Activated T-helper 1 cell treated with anti-CD3 and anti-CD28 coated beads, Interleukin-12 subunit alpha, Interleukin-12 subunit beta, Interleukin-2, Interleukin-4 antibody, amounts not matched to agents 30 ng/mL and 10 ng/mL and 1 ng/mL, durations not matched to agents 14 hours and 24 hours and 36 hours (primary cell): ENCODE results near the gene SRSF11. TPM values are rescaled to one million over a fixed set of nuclear protein-coding genes. Genes with fewer than 3 reads are reported as not detected.
"Not testable (repeated sequence)": the region's sequence is repeated elsewhere in the genome, so short reads cannot be mapped to it uniquely, and the experiment has no call there.

Experiments used
- DNase-seq: peaks from one replicate; pipeline ENCODE4 v3.0.0; 2021; ENCODE audit warnings: low spot score
- H3K27ac Mint-ChIP-seq: one replicate; pipeline ENCODE4 v1.8.0; 2021; ENCODE audit warnings: mild to moderate bottlenecking, mixed read lengths
- H3K27me3 Mint-ChIP-seq: one replicate; pipeline ENCODE4 v1.8.0; 2022; ENCODE audit warnings: mild to moderate bottlenecking, moderate library complexity, mixed read lengths; ENCODE audit not compliant: insufficient read depth
- H3K36me3 Mint-ChIP-seq: one replicate; pipeline ENCODE4 v1.8.0; 2021; ENCODE audit warnings: low read depth, mixed read lengths
- H3K4me1 Mint-ChIP-seq: one replicate; pipeline ENCODE4 v1.8.0; 2021; ENCODE audit warnings: low read depth, mixed read lengths
- H3K4me3 Mint-ChIP-seq: one replicate; pipeline ENCODE4 v1.8.0; 2021; ENCODE audit warnings: mild to moderate bottlenecking, moderate library complexity, mixed read lengths
- H3K9me3 Mint-ChIP-seq: one replicate; pipeline ENCODE4 v1.8.0; 2021; ENCODE audit warnings: mixed read lengths
- intact Hi-C: fragments of 100-400 bp; cut with micrococcal nuclease; formaldehyde crosslinking; loops from one replicate; pipeline ENCODE4 v1.15.1; 2024
- total RNA-seq: library from RNA; stranded (reverse); gene quantifications from 2 replicates; pipeline ENCODE4 v1.2.3, GENCODE V29; 2022

SRSF11 gene
- 199 and 202 TPM in 2 replicates for total RNA-seq

- peaks cover 32% of the 10 kb centered on the region for H3K36me3 Mint-ChIP-seq
- peak within 1 kb of the TSS; percentile 93 for H3K4me3 Mint-ChIP-seq
- intact Hi-C loops: loop anchor here (1.0 to 5.0 kb wide), 8 partner anchors 14 to 1724 kb away; partner anchors contain the start of genes ANKRD13C, CTH, DEPDC1 and LRRC40
- H3K27me3 Mint-ChIP-seq: no peaks in the 10 kb centered on the region
- peak; percentile 95 for DNase-seq
- peaks cover 43% of the 10 kb centered on the region for H3K4me1 Mint-ChIP-seq
- H3K27ac Mint-ChIP-seq: peak within 1 kb of the TSS; percentile 99
- H3K9me3 Mint-ChIP-seq: no peaks in the 10 kb centered on the region
Measured at GRCh38 chr1:70221238-70222121, at the start of gene SRSF11. TSS of gene SRSF11 (plus strand) at chr1:70221380. CDS start at chr1:70221637, 257 bp downstream.

DNA sequence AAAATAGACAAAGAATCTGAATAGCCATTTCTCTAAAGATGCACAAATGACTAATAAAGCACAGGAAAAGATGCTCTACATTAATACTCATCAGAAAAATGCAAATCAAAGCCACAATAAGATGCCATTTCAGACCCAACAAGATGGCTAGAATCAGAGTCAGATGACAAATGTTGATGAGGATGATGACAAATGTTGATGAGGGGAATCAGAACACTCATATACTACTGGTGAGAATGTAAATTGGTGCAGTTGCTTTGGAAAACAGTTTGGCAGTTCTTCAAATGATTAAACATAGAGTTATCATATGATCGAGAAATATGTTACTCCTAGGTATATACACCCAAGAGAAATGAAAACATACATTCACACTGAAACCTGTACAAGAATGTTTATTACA lies 49.7 kb upstream of the SRSF11 start:
- Mint-ChIP-seq H3K27me3 (no peaks in the 10 kb centered on the region), H3K36me3 (peaks cover 8% of the 10 kb centered on the region), H3K27ac (no peak overlapping the region), H3K9me3 (no peaks in the 10 kb centered on the region), H3K4me3 (no peak overlapping the region), H3K4me1 (peaks cover 14% of the 10 kb centered on the region)
- intact Hi-C loops: no loop called here
- no peak for DNase-seq

GRCh38 chr1:70185181-70185580 lies 36.0 kb upstream of the SRSF11 start:
- not testable (repeated sequence) for H3K4me3 Mint-ChIP-seq, H3K9me3 Mint-ChIP-seq, H3K27me3 Mint-ChIP-seq, DNase-seq, H3K27ac Mint-ChIP-seq, H3K4me1 Mint-ChIP-seq
- peaks cover 14% of the 10 kb centered on the region for H3K36me3 Mint-ChIP-seq
- intact Hi-C loops: loop anchor here (1.0 kb wide), 1 partner anchor 15 kb away; no protein-coding TSS in a partner anchor

GRCh38 chr1:70188522-70188921 lies 32.7 kb upstream of the SRSF11 start:
- Mint-ChIP-seq H3K27ac (no peak overlapping the region), H3K4me3 (no peak overlapping the region), H3K36me3 (peaks cover 10% of the 10 kb centered on the region), H3K27me3 (no peaks in the 10 kb centered on the region), H3K4me1 (no peaks in the 10 kb centered on the region), H3K9me3 (peaks cover 5% of the 10 kb centered on the region)
- DNase-seq: no peak
- intact Hi-C loops: no loop called here

- peaks cover 7% of the 10 kb centered on the region for H3K36me3 Mint-ChIP-seq
- H3K4me3 Mint-ChIP-seq: no peak overlapping the region
- no peak for DNase-seq
- no peaks in the 10 kb centered on the region for H3K27me3 Mint-ChIP-seq
- H3K9me3 Mint-ChIP-seq: peaks cover 5% of the 10 kb centered on the region
- H3K4me1 Mint-ChIP-seq: no peaks in the 10 kb centered on the region
- no peak overlapping the region for H3K27ac Mint-ChIP-seq
- intact Hi-C loops: no loop called here
Measured at GRCh38 chr1:70190180-70190579, 31.0 kb upstream of the SRSF11 start.

- H3K4me3 Mint-ChIP-seq, H3K27me3 Mint-ChIP-seq, H3K4me1 Mint-ChIP-seq, DNase-seq, H3K9me3 Mint-ChIP-seq, intact Hi-C loops, H3K27ac Mint-ChIP-seq, H3K36me3 Mint-ChIP-seq: not testable (repeated sequence)
Measured at GRCh38 chr1:70192446-70192845, 28.7 kb upstream of the SRSF11 start.

DNA sequence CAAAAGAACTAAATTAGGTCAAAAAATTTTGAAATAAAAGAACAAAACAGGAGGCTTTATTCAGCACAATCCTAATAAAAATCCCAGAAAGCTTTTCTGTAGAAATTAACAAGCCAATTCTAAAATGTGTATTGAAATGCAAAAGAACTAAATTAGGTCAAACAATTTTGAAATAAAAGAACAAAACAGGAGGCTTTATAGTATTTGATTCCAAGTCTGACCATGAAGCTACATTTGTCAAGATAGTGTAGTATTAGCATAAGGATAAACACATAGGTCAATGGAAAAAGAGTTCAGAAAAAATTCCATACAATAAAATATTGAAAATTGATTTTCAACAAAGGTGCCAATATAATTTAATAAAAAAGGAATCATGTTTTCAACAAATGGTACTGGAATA lies 26.6 kb upstream of the SRSF11 start:
- no peaks in the 10 kb centered on the region for H3K4me1 Mint-ChIP-seq
- peaks cover 5% of the 10 kb centered on the region for H3K9me3 Mint-ChIP-seq
- H3K36me3 Mint-ChIP-seq: no peaks in the 10 kb centered on the region
- no peak overlapping the region for H3K4me3 Mint-ChIP-seq
- H3K27ac Mint-ChIP-seq: no peak overlapping the region
- intact Hi-C loops: no loop called here
- no peaks in the 10 kb centered on the region for H3K27me3 Mint-ChIP-seq
- DNase-seq: no peak

DNA sequence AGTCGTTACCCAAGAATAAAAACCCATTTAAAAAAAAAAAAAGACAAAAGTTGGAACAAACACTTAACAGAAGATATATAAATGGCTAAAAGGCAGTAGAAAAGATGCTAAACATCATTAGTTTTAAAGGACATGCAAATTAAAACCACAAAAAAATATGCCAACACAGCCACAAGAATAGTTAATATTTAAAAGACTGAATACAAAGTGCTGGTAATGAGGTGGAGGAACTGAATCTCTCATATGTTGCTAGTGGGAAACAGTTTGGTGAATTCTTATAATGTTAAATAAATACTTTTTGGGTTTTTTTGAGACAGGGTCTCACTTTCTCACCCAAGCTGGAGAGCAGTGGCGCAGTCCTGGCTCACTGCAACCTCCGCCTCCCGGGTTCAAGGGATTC lies 25.8 kb upstream of the SRSF11 start:
- intact Hi-C loops: no loop called here
- DNase-seq: no peak
- H3K4me3 Mint-ChIP-seq: no peak overlapping the region
- H3K4me1 Mint-ChIP-seq: no peaks in the 10 kb centered on the region
- H3K36me3 Mint-ChIP-seq: no peaks in the 10 kb centered on the region
- H3K27me3 Mint-ChIP-seq: no peaks in the 10 kb centered on the region
- no peak overlapping the region for H3K27ac Mint-ChIP-seq
- H3K9me3 Mint-ChIP-seq: peaks cover 5% of the 10 kb centered on the region

GRCh38 chr1:70196333-70196732 lies 24.8 kb upstream of the SRSF11 start:
- Mint-ChIP-seq H3K4me3 (no peak overlapping the region), H3K4me1 (peaks cover 2% of the 10 kb centered on the region), H3K36me3 (peaks cover 2% of the 10 kb centered on the region), H3K27ac (no peak overlapping the region), H3K9me3 (peaks cover 5% of the 10 kb centered on the region), H3K27me3 (no peaks in the 10 kb centered on the region)
- no peak for DNase-seq
- intact Hi-C loops: no loop called here

DNA sequence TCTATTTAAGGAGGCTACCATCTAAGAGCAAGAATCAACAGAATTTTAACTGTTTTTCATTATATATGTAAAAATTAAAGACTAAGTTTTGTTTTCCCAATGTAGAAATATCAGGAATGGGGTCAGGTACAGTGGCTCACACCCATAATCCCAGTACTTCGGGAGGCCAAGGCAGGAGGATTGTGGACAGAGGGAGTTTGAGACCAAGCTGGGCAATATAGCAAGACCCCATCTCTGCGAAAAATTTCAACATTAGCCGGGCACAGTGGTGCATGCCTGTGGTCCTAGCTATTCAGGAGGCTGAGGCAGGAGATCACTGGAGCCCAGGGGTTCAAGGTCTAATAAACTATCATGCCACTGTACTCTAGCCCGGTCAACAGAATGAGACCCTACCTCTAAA lies 21.1 kb upstream of the SRSF11 start:
- Mint-ChIP-seq H3K27ac (no peak overlapping the region), H3K4me1 (peaks cover 34% of the 10 kb centered on the region), H3K36me3 (peaks cover 7% of the 10 kb centered on the region), H3K9me3 (no peaks in the 10 kb centered on the region), H3K27me3 (no peaks in the 10 kb centered on the region), H3K4me3 (no peak overlapping the region)
- intact Hi-C loops: loop anchor here (1.0 kb wide), 1 partner anchor 15 kb away; no protein-coding TSS in a partner anchor
- no peak for DNase-seq

GRCh38 chr1:70202173-70202758 lies 18.9 kb upstream of the SRSF11 start:
- no peaks in the 10 kb centered on the region for H3K27me3 Mint-ChIP-seq
- H3K36me3 Mint-ChIP-seq: peaks cover 10% of the 10 kb centered on the region
- no peak for DNase-seq
- intact Hi-C loops: no loop called here
- no peak overlapping the region for H3K27ac Mint-ChIP-seq
- no peaks in the 10 kb centered on the region for H3K9me3 Mint-ChIP-seq
- peaks cover 38% of the 10 kb centered on the region for H3K4me1 Mint-ChIP-seq
- H3K4me3 Mint-ChIP-seq: no peak overlapping the region

- H3K4me1 Mint-ChIP-seq: peaks cover 54% of the 10 kb centered on the region
Measured at GRCh38 chr1:70204139-70204538, 17.0 kb upstream of the SRSF11 start.

GRCh38 chr1:70204600-70204999 lies 16.6 kb upstream of the SRSF11 start:
- no peaks in the 10 kb centered on the region for H3K27me3 Mint-ChIP-seq
- H3K27ac Mint-ChIP-seq: peak overlapping the region; percentile 96
- peaks cover 56% of the 10 kb centered on the region for H3K4me1 Mint-ChIP-seq
- DNase-seq: no peak
- H3K4me3 Mint-ChIP-seq: peak overlapping the region; percentile 100
- intact Hi-C loops: no loop called here
- peaks cover 18% of the 10 kb centered on the region for H3K36me3 Mint-ChIP-seq
- H3K9me3 Mint-ChIP-seq: no peaks in the 10 kb centered on the region

More at GRCh38 chr1:70204139-70204538, 17.0 kb upstream of the SRSF11 start:
- no peak for DNase-seq
- peak overlapping the region; percentile 96 for H3K27ac Mint-ChIP-seq
- H3K4me3 Mint-ChIP-seq: peak overlapping the region; percentile 100
- intact Hi-C loops: no loop called here
- H3K36me3 Mint-ChIP-seq: peaks cover 18% of the 10 kb centered on the region
- no peaks in the 10 kb centered on the region for H3K27me3 Mint-ChIP-seq
- H3K9me3 Mint-ChIP-seq: no peaks in the 10 kb centered on the region
